GM11168 (cell line): ENCODE measurements around the gene MS4A10.
"Not testable (repeated sequence)": the region's sequence is repeated elsewhere in the genome, so short reads cannot be mapped to it uniquely, and the experiment has no call there.

Source experiments
- in situ Hi-C: fragments of 300-500 bp; cut with MboI; formaldehyde crosslinking; loops from one replicate; pipeline ENCODE4 v1.12.0; 2022; ENCODE audit warnings: low sequenced_read_pairs; ENCODE audit not compliant: unreplicated experiment

Gene MS4A10

DNA sequence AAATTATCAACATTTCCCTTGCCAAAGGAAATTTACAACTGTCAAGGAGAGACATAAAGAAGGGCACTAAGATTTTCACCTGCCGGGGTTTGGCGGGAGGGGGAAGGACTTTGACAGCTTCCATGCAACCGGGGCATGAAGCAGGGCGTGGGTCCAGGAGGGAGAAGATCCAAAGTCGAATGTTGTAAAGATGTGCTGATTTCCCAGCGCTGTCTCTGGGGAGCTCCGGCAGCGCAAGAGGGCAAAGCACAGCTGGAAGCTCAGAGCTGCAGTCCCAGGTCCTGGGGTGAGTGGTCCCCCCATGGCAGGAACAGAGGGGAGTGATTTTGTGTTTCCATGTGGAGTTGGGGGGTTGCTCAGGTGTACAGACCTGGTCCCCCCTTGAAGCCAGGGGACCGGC, at the start of gene MS4A10:
TSS of gene MS4A10 (plus strand) at position 198 of the 400 bp plus-strand sequence. CDS start 5,003 bp downstream, outside the sequence.
- in situ Hi-C loops: no loop called here

GRCh38 chr11:60739114-60739513, 46.0 kb upstream of the MS4A10 start:
- in situ Hi-C loops: no loop called here

DNA sequence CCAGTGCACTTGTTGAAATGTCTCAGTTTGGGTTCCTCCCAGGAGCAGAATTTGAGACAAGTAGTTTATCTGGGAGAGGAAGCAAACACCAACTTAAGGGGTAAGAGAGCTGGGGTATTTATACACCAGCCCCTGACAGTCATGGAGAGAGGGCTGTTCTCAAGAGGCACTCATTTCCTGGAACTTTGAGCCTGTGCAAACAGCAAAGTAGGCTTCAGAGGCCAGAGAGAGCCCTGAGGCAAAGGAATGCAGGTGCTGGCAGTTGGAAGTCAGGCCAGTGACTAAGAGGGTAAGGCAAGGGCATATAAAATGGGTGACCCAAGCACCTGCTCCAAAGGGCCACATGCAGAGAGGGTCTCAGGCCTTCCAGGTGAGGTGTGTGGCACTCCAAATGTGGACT, 44.6 kb upstream of the MS4A10 start:
- in situ Hi-C loops: no loop called here

DNA sequence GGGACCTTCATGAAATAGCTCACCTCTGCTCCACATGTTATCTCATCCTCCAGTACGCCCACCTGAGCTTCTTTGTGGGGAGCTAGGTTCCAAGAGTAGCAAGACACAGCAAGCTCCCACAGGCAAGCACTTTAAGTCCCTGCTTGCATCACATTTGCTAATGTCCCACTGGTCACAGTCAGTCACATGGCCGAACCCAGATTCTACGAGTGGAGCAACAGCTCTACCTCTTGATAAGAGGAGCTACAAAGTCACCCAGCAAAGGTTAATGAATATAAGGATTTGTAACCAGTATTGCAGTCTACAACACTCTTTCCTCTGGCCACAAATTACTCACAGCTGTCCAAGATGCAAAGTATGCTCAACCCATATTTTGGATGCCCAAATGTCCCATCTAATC, 43.7 kb upstream of the MS4A10 start:
- in situ Hi-C loops: no loop called here

DNA sequence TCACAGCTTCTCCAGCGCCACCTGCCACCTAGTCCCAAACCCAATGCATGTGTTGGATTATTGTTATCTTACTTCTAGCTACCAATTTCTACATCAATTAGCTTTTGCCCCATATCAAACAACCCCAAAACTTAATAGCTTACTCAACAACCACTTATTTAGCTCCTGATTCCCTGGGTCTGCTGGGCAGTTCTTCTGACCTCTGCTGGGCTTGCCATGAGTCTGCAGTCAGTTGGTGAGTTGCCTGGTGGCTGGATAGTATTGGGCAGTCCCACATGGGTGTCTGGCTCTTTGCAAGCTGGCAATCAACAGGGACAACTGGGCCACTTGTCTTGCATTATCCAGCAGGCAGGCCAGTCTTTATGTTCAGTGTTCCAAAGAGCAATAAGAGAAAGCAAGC, 42.1 kb upstream of the MS4A10 start:
- in situ Hi-C loops: no loop called here

DNA sequence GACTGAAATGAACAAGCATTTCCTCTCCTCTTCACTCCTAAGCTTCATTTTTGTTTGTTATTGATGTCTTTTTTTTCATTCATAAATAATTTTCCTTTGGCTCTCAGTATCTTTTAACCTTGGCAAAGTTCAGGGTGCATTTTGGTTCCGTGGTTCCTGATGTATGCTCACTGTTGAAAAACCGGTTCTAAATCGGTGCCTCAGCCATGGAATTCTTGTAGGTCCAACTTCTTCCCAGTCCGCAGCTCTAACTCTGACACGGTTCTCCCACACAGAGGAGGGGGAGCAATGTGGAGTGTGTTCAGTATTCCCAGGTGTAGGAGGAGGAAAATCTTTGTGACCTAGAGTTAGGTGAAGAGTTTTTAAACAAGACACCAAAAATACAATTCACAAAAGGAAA, 41.0 kb upstream of the MS4A10 start:
- in situ Hi-C loops: no loop called here

GRCh38 chr11:60747359-60747873, 37.7 kb upstream of the MS4A10 start:
- in situ Hi-C loops: no loop called here

DNA sequence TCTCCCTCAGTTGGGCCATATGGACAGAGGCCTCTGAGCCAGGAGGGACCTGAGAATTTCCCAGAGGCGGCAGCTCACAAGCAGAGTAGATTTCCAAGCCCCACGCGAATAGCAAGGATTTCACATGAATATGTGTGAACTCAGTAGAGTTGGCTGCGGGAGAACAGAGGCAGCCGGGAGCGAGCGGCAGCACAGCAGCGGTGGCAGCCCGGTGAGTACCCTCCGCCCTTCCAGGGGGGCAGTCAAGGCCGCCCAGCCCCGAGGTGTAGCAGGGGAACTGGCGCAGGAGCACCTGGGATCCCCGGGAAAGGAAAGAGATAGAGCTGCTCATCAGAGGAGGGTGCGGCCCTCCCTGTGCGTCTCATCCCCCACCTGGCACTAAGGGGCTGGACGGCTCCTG, 36.9 kb upstream of the MS4A10 start:
- in situ Hi-C loops: no loop called here

GRCh38 chr11:60748821-60749220, 36.3 kb upstream of the MS4A10 start:
- in situ Hi-C loops: no loop called here

GRCh38 chr11:60750911-60751310, 34.2 kb upstream of the MS4A10 start:
- in situ Hi-C loops: no loop called here

DNA sequence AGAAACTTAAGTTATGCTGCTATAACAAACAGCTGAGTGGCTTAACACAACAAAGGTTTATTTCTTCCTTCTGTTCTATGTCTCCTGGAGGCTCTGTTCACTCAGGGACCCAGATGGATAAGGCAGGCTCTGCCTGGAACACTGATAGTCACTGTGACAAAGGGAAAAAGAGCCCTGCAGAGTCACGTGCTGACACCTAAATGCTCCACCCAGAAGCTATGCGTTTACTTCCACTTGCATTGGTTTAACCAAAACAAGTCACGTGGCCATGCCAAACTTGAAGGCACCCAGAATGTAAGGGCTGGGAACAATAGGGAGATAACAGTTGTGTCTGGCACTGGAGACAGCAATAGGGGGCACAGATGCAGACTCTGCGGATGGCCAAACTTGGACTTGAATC, 31.8 kb upstream of the MS4A10 start:
- in situ Hi-C loops: no loop called here

GRCh38 chr11:60754887-60755286, 30.2 kb upstream of the MS4A10 start:
- in situ Hi-C loops: no loop called here

GRCh38 chr11:60756307-60757032, 28.7 kb upstream of the MS4A10 start, which contains the start of gene MS4A15:
TSS of gene MS4A15 (plus strand) at chr11:60756867. CDS start at chr11:60763734, 6,867 bp downstream.
- in situ Hi-C loops: no loop called here

DNA sequence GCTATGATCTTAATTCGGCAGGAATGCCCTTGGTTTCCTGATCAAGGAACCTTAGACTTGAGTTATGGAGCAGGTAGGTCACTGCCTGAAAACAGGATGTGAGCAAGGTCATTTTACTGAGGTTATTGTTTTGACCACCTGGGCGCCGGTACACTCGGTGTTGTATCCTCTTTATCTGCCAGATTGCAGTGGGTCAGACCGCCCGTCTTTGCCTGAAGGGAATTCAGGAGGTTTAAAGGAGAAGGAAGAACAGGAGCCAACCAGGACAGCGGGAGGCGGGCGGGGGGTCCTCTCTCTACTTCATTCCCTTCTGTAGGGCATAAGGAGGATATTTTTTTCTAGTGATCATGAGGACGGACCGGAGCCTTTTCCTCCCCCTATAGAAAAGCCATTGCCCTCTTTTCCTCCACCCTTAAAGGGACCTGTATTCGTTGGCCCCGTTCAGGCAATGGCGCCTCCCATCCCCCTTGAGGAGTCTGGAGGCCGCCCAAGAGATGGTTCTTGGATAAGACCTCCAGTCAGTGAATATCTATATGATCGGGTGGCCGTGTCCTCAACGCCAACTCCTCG, 27.8 kb upstream of the MS4A10 start:
- in situ Hi-C loops: no loop called here

- in situ Hi-C loops: not testable (repeated sequence)
Measured at GRCh38 chr11:60758671-60759070, 26.5 kb upstream of the MS4A10 start.

DNA sequence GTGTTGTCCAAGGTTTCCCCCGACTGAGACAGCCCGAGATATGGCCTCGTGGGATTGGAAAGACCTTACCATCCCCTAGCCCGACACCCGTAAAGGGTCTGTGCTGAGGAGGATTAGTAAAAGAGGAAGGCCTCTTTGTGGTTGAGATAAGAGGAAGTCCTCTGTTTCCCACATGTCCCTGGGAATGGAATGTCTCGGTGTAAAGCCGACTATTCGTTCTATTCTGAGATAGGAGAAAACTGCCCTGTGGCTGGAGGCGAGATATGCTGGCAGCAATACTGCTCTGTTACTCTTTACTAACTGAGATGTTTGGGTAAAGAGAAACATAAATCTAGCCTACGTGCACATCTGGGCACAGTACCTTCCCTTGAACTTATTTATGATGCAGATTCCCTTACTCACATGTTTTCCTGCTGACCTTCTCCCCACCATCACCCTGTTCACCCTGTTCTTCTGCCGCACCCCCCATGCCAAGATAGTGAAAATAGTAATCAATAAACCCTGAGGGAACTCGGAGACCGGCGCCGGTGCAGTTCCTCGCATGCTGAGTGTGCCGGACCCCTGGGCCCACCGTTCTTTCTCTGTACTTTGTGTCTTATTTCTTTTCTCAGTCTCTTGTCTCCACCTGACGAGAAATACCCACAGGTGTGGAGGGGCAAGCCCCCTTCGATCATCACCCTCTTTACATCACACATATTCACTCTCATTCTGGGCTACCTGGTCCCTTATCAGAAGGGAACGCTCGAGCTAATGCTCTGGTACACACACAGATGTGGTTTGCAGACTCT, 25.5 kb upstream of the MS4A10 start:
- in situ Hi-C loops: not testable (repeated sequence)

- in situ Hi-C loops: no loop called here
Measured at GRCh38 chr11:60761436-60762190, 23.5 kb upstream of the MS4A10 start.

DNA sequence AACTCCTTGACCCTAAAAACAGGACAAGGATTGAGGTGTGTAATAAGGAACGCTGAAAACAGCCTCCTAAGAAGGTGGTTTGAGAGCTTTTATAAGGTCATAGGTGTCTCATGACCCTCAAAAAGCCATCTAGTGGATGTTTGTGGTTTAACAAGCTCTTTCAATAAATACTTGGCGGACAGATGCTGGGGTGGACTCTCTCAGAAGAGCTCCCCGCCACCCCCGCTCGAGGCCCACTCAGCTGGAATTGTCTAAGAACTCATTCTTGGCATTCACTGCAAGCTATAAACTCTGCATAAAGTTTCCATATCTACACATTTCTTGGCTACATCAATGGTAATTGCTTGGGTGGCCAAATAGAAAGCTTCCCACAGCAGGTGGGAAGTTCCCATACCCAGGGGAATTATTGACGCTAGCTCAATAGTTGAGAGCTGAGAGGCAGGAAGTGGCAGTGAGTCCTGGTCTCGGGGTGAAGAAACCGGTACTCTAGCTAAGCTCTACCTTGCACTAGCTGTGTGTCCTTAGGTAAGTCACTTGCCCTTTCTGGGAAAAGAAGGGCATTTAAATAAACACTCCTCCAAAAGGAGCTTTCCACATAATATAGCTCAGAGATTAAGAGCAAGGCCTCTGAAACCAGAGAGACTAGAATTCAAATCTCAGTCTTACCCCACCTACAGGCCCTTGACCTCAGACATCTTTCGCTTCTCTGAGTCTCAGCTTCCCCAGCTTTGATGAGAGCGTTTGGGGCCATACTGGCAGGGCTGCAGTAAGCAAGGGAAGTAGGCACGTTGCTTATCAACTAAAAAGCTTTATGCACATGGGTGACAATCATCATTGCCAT, 22.1 kb upstream of the MS4A10 start:
- in situ Hi-C loops: no loop called here

GRCh38 chr11:60763692-60764369, 21.3 kb upstream of the MS4A10 start:
- in situ Hi-C loops: no loop called here
